IMR-90 (cell line): Measurements from ENCODE around the gene RMDN2. TPM values are rescaled to one million over a fixed set of nuclear protein-coding genes. Genes with fewer than 3 reads are reported as not detected.

Experiments
- ATAC-seq: fragments of 200-7000 bp; cut with Tn5 transposase; 2 replicates; pipeline ENCODE4 v1.9.1; 2020; ENCODE audit warnings: low read depth, mild to moderate bottlenecking, moderate library complexity
- BruUV-seq: library from RNA; stranded (reverse); fragments of 400-500 nt; replicated peaks from 2 replicates; lab custom pipeline; 2021; lab: Mats Ljungman, UMichigan
- CTCF ChIA-PET: fragments of 300-600 bp; formaldehyde crosslinking; extraction: SDS; loops from one replicate; lab custom pipeline; 2021; ENCODE audit warnings: antibody characterized with exemption; lab: Yijun Ruan, JAX
- POLR2A ChIA-PET: fragments of 300-600 bp; sonication (Branson Sonifier 250); formaldehyde crosslinking; loops from one replicate; lab custom pipeline; 2022; ENCODE audit warnings: antibody characterized with exemption; ENCODE audit not compliant: unreplicated experiment; lab: Charles Lee
- DNase-seq: peaks from one replicate; pipeline ENCODE4 v3.0.0; 2013
- H2AFZ ChIP-seq: replicated peaks from 2 replicates; pipeline ENCODE3; 2013; ENCODE audit warnings: low read length, mild to moderate bottlenecking; ENCODE audit not compliant: poor library complexity
- H2AK5ac ChIP-seq: 2 replicates; pipeline ENCODE4 v1.6.1; 2013; ENCODE audit warnings: low read depth, low read length, inconsistent platforms
- H2AK9ac ChIP-seq: replicated peaks from 2 replicates; pipeline ENCODE3; 2013; ENCODE audit warnings: mild to moderate bottlenecking, low read depth, low read length, moderate library complexity; ENCODE audit not compliant: poor library complexity
- H2BK120ac ChIP-seq: 2 replicates; pipeline ENCODE4 v1.6.1; 2013; ENCODE audit warnings: low read depth, low read length, inconsistent platforms
- H2BK15ac ChIP-seq: 3 replicates; pipeline ENCODE4 v1.6.1; 2013; ENCODE audit warnings: low read depth, low read length, inconsistent platforms
- H2BK20ac ChIP-seq: 2 replicates; pipeline ENCODE4 v1.6.1; 2013; ENCODE audit warnings: low read depth, mild to moderate bottlenecking, inconsistent platforms, low read length, moderate library complexity
- H2BK5ac ChIP-seq: 2 replicates; pipeline ENCODE4 v1.6.1; 2013; ENCODE audit warnings: mild to moderate bottlenecking, low read depth, low read length, inconsistent platforms; ENCODE audit not compliant: poor library complexity, severe bottlenecking
- H3K14ac ChIP-seq: replicated peaks from 2 replicates; pipeline ENCODE4 v1.6.1; 2013; ENCODE audit warnings: low read depth, low read length, inconsistent platforms
- H3K18ac ChIP-seq: 2 replicates; pipeline ENCODE4 v1.6.1; 2013; ENCODE audit warnings: low read depth, low read length, control low read depth
- H3K23ac ChIP-seq: 2 replicates; pipeline ENCODE4 v1.6.1; 2013; ENCODE audit warnings: low read depth, low read length, inconsistent platforms
- H3K27ac ChIP-seq: 2 replicates; pipeline ENCODE4 v1.5.1; 2013; ENCODE audit warnings: mild to moderate bottlenecking, control low read depth, low read length; ENCODE audit not compliant: insufficient read depth
- H3K27me3 ChIP-seq: 2 replicates; pipeline ENCODE4 v1.6.1; 2013; ENCODE audit warnings: low read length; ENCODE audit not compliant: control insufficient read depth, insufficient read depth
- H3K36me3 ChIP-seq: 2 replicates; pipeline ENCODE4 v1.6.1; 2013; ENCODE audit warnings: low read length, mixed read lengths; ENCODE audit not compliant: control insufficient read depth, insufficient read depth
- H3K4ac ChIP-seq: 2 replicates; pipeline ENCODE4 v1.6.1; 2013; ENCODE audit warnings: low read depth, low read length, inconsistent platforms
- H3K4me1 ChIP-seq: 2 replicates; pipeline ENCODE4 v1.6.1; 2013; ENCODE audit warnings: low read length, mixed read lengths; ENCODE audit not compliant: control insufficient read depth, insufficient read depth
- H3K4me2 ChIP-seq: 2 replicates; pipeline ENCODE4 v1.6.1; 2013; ENCODE audit warnings: low read depth, mild to moderate bottlenecking, control low read depth, low read length, moderate library complexity
- H3K4me3 ChIP-seq: 2 replicates; pipeline ENCODE4 v1.5.1; 2013; ENCODE audit warnings: low read depth, mild to moderate bottlenecking, control low read depth, low read length, moderate library complexity; ENCODE audit not compliant: insufficient read depth
- H3K56ac ChIP-seq: 2 replicates; pipeline ENCODE4 v1.6.1; 2013; ENCODE audit warnings: low read length, inconsistent platforms; ENCODE audit not compliant: insufficient read depth; ENCODE audit errors: extremely low read depth
- H3K79me1 ChIP-seq, 2 experiments: 2 replicates each; pipeline ENCODE4 v1.6.1; 2013; ENCODE audit warnings: low read length in 2 of 2, inconsistent platforms in 1 of 2, low read depth in 1 of 2
- H3K9ac ChIP-seq: 2 replicates; pipeline ENCODE4 v1.6.1; 2013; ENCODE audit warnings: low read depth, low read length, control low read depth
- H3K9me1 ChIP-seq: 2 replicates; pipeline ENCODE4 v1.6.1; 2013; ENCODE audit warnings: low read length, inconsistent platforms; ENCODE audit not compliant: insufficient read depth
- H3K9me3 ChIP-seq: 2 replicates; pipeline ENCODE4 v1.6.1; 2013; ENCODE audit warnings: low read length; ENCODE audit not compliant: control insufficient read depth, insufficient read depth
- H4K20me1 ChIP-seq: 2 replicates; pipeline ENCODE4 v1.6.1; 2013; ENCODE audit warnings: low read length, inconsistent platforms; ENCODE audit not compliant: insufficient read depth
- H4K5ac ChIP-seq: 2 replicates; pipeline ENCODE4 v1.6.1; 2013; ENCODE audit warnings: mild to moderate bottlenecking, low read depth, low read length, control low read depth
- H4K8ac ChIP-seq, 2 experiments: 2 replicates each; pipeline ENCODE4 v1.6.1; 2013; ENCODE audit warnings: low read depth in 2 of 2, low read length in 2 of 2, control low read depth in 1 of 2, inconsistent platforms in 1 of 2
- H4K91ac ChIP-seq: 2 replicates; pipeline ENCODE4 v1.6.1; 2013; ENCODE audit warnings: low read depth, low read length, inconsistent platforms; ENCODE audit not compliant: insufficient read depth
- BHLHE40 ChIP-seq: fragments of 150-350 bp; IDR thresholded peaks from 2 replicates; pipeline ENCODE4 v1.6.1; 2016; ENCODE audit warnings: mild to moderate bottlenecking, low read depth, low read length
- CEBPB ChIP-seq: IDR thresholded peaks from 2 replicates; pipeline ENCODE4 v1.6.1; 2012; ENCODE audit warnings: low read depth, low read length, improper control_type of control experiment
- CHD1 ChIP-seq: IDR thresholded peaks from 2 replicates; pipeline ENCODE4 v1.6.1; 2012; ENCODE audit warnings: low read depth, low read length, improper control_type of control experiment
- CTCF ChIP-seq: conservative IDR thresholded peaks from 2 replicates; pipeline ENCODE4 v1.5.1; 2012; ENCODE audit warnings: mild to moderate bottlenecking, low read depth, low read length, improper control_type of control experiment
- ELK1 ChIP-seq: fragments of 150-350 bp; IDR thresholded peaks from 2 replicates; pipeline ENCODE4 v1.6.1; 2016; ENCODE audit warnings: low read depth, mild to moderate bottlenecking, low read length, moderate library complexity, borderline replicate concordance
- FOS ChIP-seq: fragments of 150-350 bp; IDR thresholded peaks from 2 replicates; pipeline ENCODE4 v1.6.1; 2016; ENCODE audit warnings: low read depth, low read length
- MAFK ChIP-seq: IDR thresholded peaks from 2 replicates; pipeline ENCODE4 v1.6.1; 2012; ENCODE audit warnings: low read depth, low read length, improper control_type of control experiment
- MAZ ChIP-seq: IDR thresholded peaks from 2 replicates; pipeline ENCODE4 v1.6.1; 2012; ENCODE audit warnings: low read depth, mild to moderate bottlenecking, low read length, improper control_type of control experiment, moderate library complexity, borderline replicate concordance
- MXI1 ChIP-seq: IDR thresholded peaks from 2 replicates; pipeline ENCODE4 v1.6.1; 2012; ENCODE audit warnings: low read depth, mild to moderate bottlenecking, low read length, moderate library complexity, borderline replicate concordance
- NFE2L2 ChIP-seq: fragments of 150-350 bp; IDR thresholded peaks from 2 replicates; pipeline ENCODE4 v1.6.1; 2016; ENCODE audit warnings: low read depth, mild to moderate bottlenecking, low read length
- POLR2A ChIP-seq: IDR thresholded peaks from 2 replicates; pipeline ENCODE4 v1.6.1; 2012; ENCODE audit warnings: mild to moderate bottlenecking, low read depth, low read length
- RAD21 ChIP-seq: IDR thresholded peaks from 2 replicates; pipeline ENCODE4 v1.6.1; 2012; ENCODE audit warnings: low read length, improper control_type of control experiment
- RCOR1 ChIP-seq: IDR thresholded peaks from 2 replicates; pipeline ENCODE4 v1.6.1; 2012; ENCODE audit warnings: mild to moderate bottlenecking, low read length, improper control_type of control experiment; ENCODE audit not compliant: insufficient replicate concordance
- RFX5 ChIP-seq: IDR thresholded peaks from 2 replicates; pipeline ENCODE4 v1.8.0; 2012; ENCODE audit warnings: low read depth, mild to moderate bottlenecking, low read length, moderate library complexity
- SMC3 ChIP-seq: fragments of 150-350 bp; IDR thresholded peaks from 2 replicates; pipeline ENCODE4 v1.6.1; 2016; ENCODE audit warnings: low read depth, mild to moderate bottlenecking, antibody characterized with exemption, low read length, moderate library complexity
- USF2 ChIP-seq: fragments of 150-350 bp; IDR thresholded peaks from 2 replicates; pipeline ENCODE4 v1.6.1; 2017; ENCODE audit warnings: mild to moderate bottlenecking, antibody characterized with exemption, low read length, low read depth
- WGBS, 2 experiments: methylation state at CpG; one replicate each; pipeline versions ENCODE4 v1.1.5 to v1.1.7; 2013; ENCODE audit warnings: missing lambda C conversion rate in 2 of 2; ENCODE audit not compliant: insufficient read length in 1 of 2; ENCODE audit errors: extremely low coverage in 2 of 2; 5-methylcytosine and 5-hydroxymethylcytosine counted together
- dilution Hi-C: fragments of 300-500 bp; cut with HindIII; formaldehyde crosslinking; loops from one replicate; pipeline ENCODE4 v1.14.3; 2018; ENCODE audit warnings: low sequenced_read_pairs; ENCODE audit not compliant: unreplicated experiment
- in situ Hi-C: fragments of 300-500 bp; cut with MboI; formaldehyde crosslinking; loops from 3 replicates; pipeline ENCODE4 v1.14.3; 2019; ENCODE audit warnings: low sequenced_read_pairs, inconsistent platforms, mixed read lengths
- intact Hi-C: fragments of 100-400 bp; cut with micrococcal nuclease; formaldehyde crosslinking; loops from 2 replicates; pipeline ENCODE4 v1.10.0; 2022
- polyA plus RNA-seq, 3 experiments: library from polyadenylated mRNA; depleted of rRNA; stranded (reverse); fragments of >200 nt; gene quantifications; 2 replicates each; pipeline ENCODE4 v1.2.3, GENCODE V29; 2012; ENCODE audit warnings: low replicate concordance in 1 of 3
- total RNA-seq: library from RNA; depleted of rRNA; stranded (reverse); fragments of >200 nt; gene quantifications from 2 replicates; pipeline ENCODE4 v1.2.3, GENCODE V29; 2012

The RMDN2 gene
- total and polyA plus RNA-seq, 2 of the 4 experiments (the other 2 are of a cell fraction): 2.3 to 3.0 TPM

GRCh38 chr2:37983719-37984118 is 58.6 kb downstream of the RMDN2 start:
- WGBS, 2 experiments: no CpG with 5 or more reads among the region's 1 CpG
- no peak overlapping the region for H3K27ac ChIP-seq
- DNase-seq: no peak
- H3K27me3 ChIP-seq: no peaks in the 10 kb centered on the region
- dilution Hi-C loops: no loop called here
- H4K91ac ChIP-seq: no peak overlapping the region
- no peaks in the 10 kb centered on the region for H4K20me1 ChIP-seq
- intact Hi-C loops: loop anchor here (1.0 to 10.0 kb wide), 4 partner anchors 93 to 521 kb away; partner anchors contain the start of gene CYP1B1
- no peak overlapping the region for H3K56ac ChIP-seq
- no peak overlapping the region for H3K18ac ChIP-seq
- in situ Hi-C loops: no loop called here
- no peak for TF ChIP-seq ELK1
- TF ChIP-seq RFX5: no peak
- TF ChIP-seq MXI1: no peak
- TF ChIP-seq MAZ: no peak
- TF ChIP-seq SMC3: no peak
- no peak for TF ChIP-seq MAFK
- TF ChIP-seq NFE2L2: no peak
- TF ChIP-seq USF2: no peak
- TF ChIP-seq POLR2A: no peak
- TF ChIP-seq RAD21: no peak
- TF ChIP-seq CEBPB: no peak
- TF ChIP-seq CTCF: no peak
- TF ChIP-seq CHD1: no peak
- no peak for TF ChIP-seq BHLHE40
- TF ChIP-seq RCOR1: no peak
- no peak for TF ChIP-seq FOS
- H2AK5ac ChIP-seq: no peak overlapping the region
- H3K36me3 ChIP-seq: no peaks in the 10 kb centered on the region
- H3K79me1 ChIP-seq: no peaks in the 10 kb centered on the region
- no peak overlapping the region for H2BK120ac ChIP-seq
- no peak overlapping the region for H4K8ac ChIP-seq
- H3K9me3 ChIP-seq: no peaks in the 10 kb centered on the region
- no peak overlapping the region for H3K9ac ChIP-seq
- H2AFZ ChIP-seq: no peak overlapping the region
- H3K9me1 ChIP-seq: no peaks in the 10 kb centered on the region
- no peak overlapping the region for H3K4ac ChIP-seq
- CTCF ChIA-PET: no interaction called here
- BruUV-seq: no TSS peak
- H3K4me1 ChIP-seq: peaks cover 3% of the 10 kb centered on the region; the same call in 1 of the 2 replicates
- no peak overlapping the region for H2BK20ac ChIP-seq
- H2AK9ac ChIP-seq: no peak overlapping the region
- peak; percentile 27; the same call in 1 of the 2 replicates for ATAC-seq
- H3K23ac ChIP-seq: no peak overlapping the region
- no peak overlapping the region for H3K4me3 ChIP-seq
- H2BK15ac ChIP-seq: no peak overlapping the region
- no peak overlapping the region for H2BK5ac ChIP-seq
- H3K14ac ChIP-seq: no peak overlapping the region
- POLR2A ChIA-PET: no interaction called here
- no peak overlapping the region for H3K4me2 ChIP-seq
- H4K5ac ChIP-seq: no peak overlapping the region
